DND-41 (cell line): ENCODE results near the gene ATAD2B.

ENCODE experiments used
- EZH2 ChIP-seq: IDR thresholded peaks from 3 replicates; pipeline ENCODE4 v1.6.1; 2012; ENCODE audit warnings: borderline replicate concordance, low read depth, mild to moderate bottlenecking, moderate library complexity, low read length, inconsistent platforms; ENCODE audit not compliant: severe bottlenecking
- TF ChIP-seq, protein P1 (sequence below): IDR thresholded peaks from 2 replicates; pipeline ENCODE4 v1.5.1; 2012; ENCODE audit warnings: borderline replicate concordance, low read length, moderate library complexity, mild to moderate bottlenecking; ENCODE audit not compliant: poor library complexity, severe bottlenecking; ENCODE audit errors: extremely low read depth

DNA sequence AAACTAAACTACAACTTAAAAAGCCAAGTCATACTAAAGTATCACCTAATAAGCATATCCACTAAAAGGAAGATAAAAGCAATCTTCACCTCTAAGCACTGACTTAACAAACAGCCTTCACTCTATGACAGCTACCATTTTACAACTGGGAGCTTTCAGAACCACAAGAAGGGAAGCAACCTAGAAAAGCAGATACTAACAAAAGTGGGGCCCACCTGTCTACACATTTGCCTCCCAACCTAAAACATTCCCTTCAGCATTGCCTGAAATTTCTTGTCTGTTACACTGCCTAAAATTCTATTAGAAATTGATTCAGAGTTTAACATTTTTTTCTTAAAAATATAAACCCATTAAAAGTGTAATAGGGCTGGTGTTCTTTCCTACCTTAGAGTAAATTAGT, 172.0 kb downstream of the ATAD2B start:
- TF ChIP-seq, protein P1, sequence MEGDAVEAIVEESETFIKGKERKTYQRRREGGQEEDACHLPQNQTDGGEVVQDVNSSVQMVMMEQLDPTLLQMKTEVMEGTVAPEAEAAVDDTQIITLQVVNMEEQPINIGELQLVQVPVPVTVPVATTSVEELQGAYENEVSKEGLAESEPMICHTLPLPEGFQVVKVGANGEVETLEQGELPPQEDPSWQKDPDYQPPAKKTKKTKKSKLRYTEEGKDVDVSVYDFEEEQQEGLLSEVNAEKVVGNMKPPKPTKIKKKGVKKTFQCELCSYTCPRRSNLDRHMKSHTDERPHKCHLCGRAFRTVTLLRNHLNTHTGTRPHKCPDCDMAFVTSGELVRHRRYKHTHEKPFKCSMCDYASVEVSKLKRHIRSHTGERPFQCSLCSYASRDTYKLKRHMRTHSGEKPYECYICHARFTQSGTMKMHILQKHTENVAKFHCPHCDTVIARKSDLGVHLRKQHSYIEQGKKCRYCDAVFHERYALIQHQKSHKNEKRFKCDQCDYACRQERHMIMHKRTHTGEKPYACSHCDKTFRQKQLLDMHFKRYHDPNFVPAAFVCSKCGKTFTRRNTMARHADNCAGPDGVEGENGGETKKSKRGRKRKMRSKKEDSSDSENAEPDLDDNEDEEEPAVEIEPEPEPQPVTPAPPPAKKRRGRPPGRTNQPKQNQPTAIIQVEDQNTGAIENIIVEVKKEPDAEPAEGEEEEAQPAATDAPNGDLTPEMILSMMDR, result no peak
- TF ChIP-seq EZH2, result no peak
